ENCODE data around the gene STK39. TPM values are rescaled to one million over a fixed set of nuclear protein-coding genes. Genes with fewer than 3 reads are reported as not detected.

STK39 gene
- total and polyA plus RNA-seq, 2 donors (not counting 1 experiment from before 2014, with no cell fraction given) = 16.7 to 30.1 TPM

GRCh38 chr2:168222088-168222487 lies 25.3 kb downstream of the STK39 start:
- Histone ChIP-seq H3K79me2 (ENCODE audit: control insufficient read depth, insufficient read depth, low read length) (peaks cover 13% of the 10 kb centered on the region), H4K20me1 (ENCODE audit: control insufficient read depth, extremely low read depth, insufficient read depth, low read length) (no peaks in the 10 kb centered on the region)

GRCh38 chr2:168220965-168221819 lies 26.2 kb downstream of the STK39 start:
- Histone ChIP-seq H3K4me2 (ENCODE audit: extremely low read depth, insufficient read depth, low read length) (no peak overlapping the region), H3K9ac (ENCODE audit: insufficient read depth, low read length) (no peak overlapping the region), H3K9me3 (ENCODE audit: control insufficient read depth, insufficient read depth, low read depth, low read length) (no peaks in the 10 kb centered on the region), H3K27ac (ENCODE audit: insufficient read depth, low read length) (no peak overlapping the region), H3K4me1 (ENCODE audit: control insufficient read depth, extremely low read depth, insufficient read depth, low read length) (peaks cover 4% of the 10 kb centered on the region), H3K36me3 (ENCODE audit: control insufficient read depth, insufficient read depth, low read length) (no peaks in the 10 kb centered on the region), H3K27me3 (ENCODE audit: control insufficient read depth, insufficient read depth, low read length) (no peaks in the 10 kb centered on the region), H3K4me3 (replicated peaks in 1 of 4; ENCODE audit: control extremely low read depth in 1 of 4, insufficient read depth in 1 of 4, low read depth in 3 of 4, low read length in 4 of 4) (no peak overlapping the region), H4K20me1 (ENCODE audit: control insufficient read depth, extremely low read depth, insufficient read depth, low read length) (no peaks in the 10 kb centered on the region), H3K79me2 (ENCODE audit: control insufficient read depth, insufficient read depth, low read length) (peaks cover 17% of the 10 kb centered on the region), H2AFZ (ENCODE audit: low read length) (no peak overlapping the region)
- peak in 1 of 2 donors; percentile 79 for DNase-seq (ENCODE audit: low read depth in 2 of 2)
- TF ChIP-seq CTCF (conservative IDR thresholded peaks at IDR 0.05 in 1 of 2, IDR thresholded peaks at IDR 0.05 in 1 of 2; ENCODE audit: low read depth in 1 of 2, low read length in 2 of 2) = no peak
- TF ChIP-seq EZH2 (IDR thresholded peaks at IDR 0.05; ENCODE audit: low read length, missing control alignments) = no peak

More at GRCh38 chr2:168222088-168222487, 25.3 kb downstream of the STK39 start:
- no peak overlapping the region for H3K9ac ChIP-seq (ENCODE audit: insufficient read depth, low read length)
- H3K4me2 ChIP-seq (ENCODE audit: extremely low read depth, insufficient read depth, low read length) = no peak overlapping the region
- H3K4me3 ChIP-seq (replicated peaks in 1 of 4; ENCODE audit: control extremely low read depth in 1 of 4, insufficient read depth in 1 of 4, low read depth in 3 of 4, low read length in 4 of 4) = no peak overlapping the region
- TF ChIP-seq EZH2 (IDR thresholded peaks at IDR 0.05; ENCODE audit: low read length, missing control alignments) = no peak
- TF ChIP-seq CTCF (conservative IDR thresholded peaks at IDR 0.05 in 1 of 2, IDR thresholded peaks at IDR 0.05 in 1 of 2; ENCODE audit: low read depth in 1 of 2, low read length in 2 of 2) = no peak
- no peaks in the 10 kb centered on the region for H3K36me3 ChIP-seq (ENCODE audit: control insufficient read depth, insufficient read depth, low read length)
- H3K9me3 ChIP-seq (ENCODE audit: control insufficient read depth, insufficient read depth, low read depth, low read length) = no peaks in the 10 kb centered on the region
- no peak overlapping the region for H3K27ac ChIP-seq (ENCODE audit: insufficient read depth, low read length)
- no peak overlapping the region for H2AFZ ChIP-seq (ENCODE audit: low read length)
- no peak for DNase-seq (ENCODE audit: low read depth in 2 of 2)
- H3K4me1 ChIP-seq (ENCODE audit: control insufficient read depth, extremely low read depth, insufficient read depth, low read length) = peaks cover 2% of the 10 kb centered on the region
- no peaks in the 10 kb centered on the region for H3K27me3 ChIP-seq (ENCODE audit: control insufficient read depth, insufficient read depth, low read length)

- Histone ChIP-seq H3K4me3 (replicated peaks in 1 of 4; ENCODE audit: control extremely low read depth in 1 of 4, insufficient read depth in 1 of 4, low read depth in 3 of 4, low read length in 4 of 4) (no peak overlapping the region), H3K36me3 (ENCODE audit: control insufficient read depth, insufficient read depth, low read length) (no peaks in the 10 kb centered on the region), H3K27me3 (ENCODE audit: control insufficient read depth, insufficient read depth, low read length) (no peaks in the 10 kb centered on the region), H4K20me1 (ENCODE audit: control insufficient read depth, extremely low read depth, insufficient read depth, low read length) (no peaks in the 10 kb centered on the region), H3K4me1 (ENCODE audit: control insufficient read depth, extremely low read depth, insufficient read depth, low read length) (peaks cover 9% of the 10 kb centered on the region), H2AFZ (ENCODE audit: low read length) (no peak overlapping the region), H3K9ac (ENCODE audit: insufficient read depth, low read length) (no peak overlapping the region), H3K4me2 (ENCODE audit: extremely low read depth, insufficient read depth, low read length) (no peak overlapping the region), H3K27ac (ENCODE audit: insufficient read depth, low read length) (no peak overlapping the region), H3K79me2 (ENCODE audit: control insufficient read depth, insufficient read depth, low read length) (peaks cover 28% of the 10 kb centered on the region), H3K9me3 (ENCODE audit: control insufficient read depth, insufficient read depth, low read depth, low read length) (no peaks in the 10 kb centered on the region)
- peak in 1 of 2 donors; percentile 71 for DNase-seq (ENCODE audit: low read depth in 2 of 2)
- TF ChIP-seq EZH2 (IDR thresholded peaks at IDR 0.05; ENCODE audit: low read length, missing control alignments) (no peak), CTCF (conservative IDR thresholded peaks at IDR 0.05 in 1 of 2, IDR thresholded peaks at IDR 0.05 in 1 of 2; ENCODE audit: low read depth in 1 of 2, low read length in 2 of 2) (no peak)
Observed at GRCh38 chr2:168217920-168218319, 29.5 kb downstream of the STK39 start.

Data from fibroblast of lung (primary cell).